Adrenal gland (tissue), 12 donors: Measurements from ENCODE around the gene SESN1. TPM values are rescaled to one million over a fixed set of nuclear protein-coding genes. Genes with fewer than 3 reads are reported as not detected.

Source experiments
- DNase-seq, 7 donors: peaks; one replicate each; pipeline ENCODE4 v3.0.0-alpha.2; 2019 to 2020
- H3K27ac ChIP-seq, 5 donors: fragments of 200-600 bp; sonication (generic) in 4 of 5; 1 replicate in 3 of 5; 2 replicates in 2 of 5; pipeline versions ENCODE4 v1.5.1 to v1.8.0; 2016 to 2020; ENCODE audit warnings: mild to moderate bottlenecking in 1 of 5
- H3K27me3 ChIP-seq: fragments of 200-600 bp; 2 replicates; pipeline ENCODE4 v1.8.0; 2021
- H3K36me3 ChIP-seq, 2 donors: fragments of 200-600 bp; replicated peaks in 1 of 2; 1 replicate in 1 of 2; 2 replicates in 1 of 2; pipeline versions ENCODE4 v1.5.1 to v1.8.0; 2018 to 2022
- H3K4me1 ChIP-seq, 2 donors: fragments of 200-600 bp; replicated peaks in 1 of 2; 1 replicate in 1 of 2; 2 replicates in 1 of 2; pipeline versions ENCODE4 v1.5.1 to v1.8.0; 2018 to 2021
- H3K4me3 ChIP-seq, 4 donors: fragments of 200-600 bp; sonication (generic) in 3 of 4; one replicate each; pipeline ENCODE4 v1.5.1; 2016 to 2018
- H3K9me3 ChIP-seq, 3 donors: fragments of 200-600 bp; sonication (generic) in 1 of 3; replicated peaks in 1 of 3; 1 replicate in 2 of 3; 2 replicates in 1 of 3; pipeline versions ENCODE4 v1.5.1 to v1.8.0; 2016 to 2021
- POLR2A ChIP-seq, 2 donors: fragments of 450-650 bp; IDR thresholded peaks; one replicate each; pipeline ENCODE4 v1.6.1; 2017; ENCODE audit warnings: antibody characterized with exemption in 2 of 2, mild to moderate bottlenecking in 2 of 2, moderate library complexity in 1 of 2
- WGBS, 4 donors: extraction: QIAGEN DNeasy Blood & Tissue Kit in 2 of 4; methylation state at CpG; one replicate each; pipeline versions ENCODE4 v1.1.5 to v1.1.7; 2013 to 2017; 5-methylcytosine and 5-hydroxymethylcytosine counted together
- intact Hi-C, 2 donors: fragments of 100-400 bp; cut with DNase I; formaldehyde crosslinking; loops; one replicate each; pipeline versions ENCODE4 v1.14.1 to v1.15.0; 2022 to 2023
- polyA plus RNA-seq, 3 donors: library from polyadenylated mRNA; stranded (reverse); fragments of 200-250 nt in 2 of 3; fragments of 350-450 nt in 1 of 3; fragmentation: Illumina TruSeq in 1 of 3; extraction: RNeasy Lipid Tissue Mini Kit (QIAGEN cat#74804) in 1 of 3; gene quantifications; one replicate each; pipeline ENCODE4 v1.2.3, GENCODE V29; 2013 to 2014
- total RNA-seq, 9 donors: library from RNA; depleted of rRNA in 4 of 9; stranded (reverse); fragments of >200 nt in 4 of 9; fragments of 120-200 nt in 1 of 9; fragmentation: NEBNext Ultra II Directional in 1 of 9; extraction: Animal tissue kit (Norgen Biotek cat#: 25700) in 1 of 9; gene quantifications; one replicate each; pipeline versions ENCODE4 v1.1.0 to v1.2.4, GENCODE V29; 2013 to 2023
- TF ChIP-seq, protein P1 (sequence below), 6 experiments: fragments of 450-650 bp in 4 of 6; fragments of 200-600 bp in 2 of 6; sonication (generic) in 1 of 6; IDR thresholded peaks; 1 replicate in 5 of 6; 2 replicates in 1 of 6; pipeline versions ENCODE4 v1.5.1 to v1.8.0; 2016 to 2021; ENCODE audit warnings: antibody characterized with exemption in 6 of 6, mild to moderate bottlenecking in 2 of 6, moderate library complexity in 1 of 6
- donor health status: healthy with polysubstance abuse.
- donor health status: Bipolar disorder and iron deficiency.
- donor health status: DM: yes; HTN: yes; CAD: no.
- donor health status: DM: no; HTN: no; CAD: no.
- donor health status: DM: no; HTN: no; CAD: no.
- donor health status: DM: yes; HTN: yes; CAD: no.

Gene SESN1
- total and polyA plus RNA-seq, 12 donors = 14.2 to 72.7 (median 42.5) TPM

DNA sequence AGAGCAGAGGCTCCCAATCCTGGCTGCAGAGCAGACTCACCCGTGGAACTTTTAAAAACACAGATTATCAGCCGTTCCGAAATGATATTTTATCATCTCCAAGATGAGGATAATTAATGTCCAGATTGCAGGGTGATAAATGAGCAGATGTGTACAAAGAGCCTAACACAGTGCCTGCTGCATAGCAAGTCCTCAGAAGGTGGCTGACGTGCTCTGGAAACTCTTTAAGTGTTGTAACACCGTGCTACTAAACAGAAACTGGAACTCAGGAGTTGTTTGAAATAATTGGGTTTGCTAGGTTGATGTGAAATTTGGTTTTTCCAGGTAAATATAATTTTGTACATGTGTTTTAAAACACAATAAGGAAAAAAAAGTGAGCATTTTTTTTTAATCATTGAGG, 128.4 kb downstream of the SESN1 start:
- H3K36me3 ChIP-seq = no peaks in the 10 kb centered on the region
- WGBS, 4 donors = 83 to 92% (median 91%) methylated on average over 5 of the region's 5 CpGs

DNA sequence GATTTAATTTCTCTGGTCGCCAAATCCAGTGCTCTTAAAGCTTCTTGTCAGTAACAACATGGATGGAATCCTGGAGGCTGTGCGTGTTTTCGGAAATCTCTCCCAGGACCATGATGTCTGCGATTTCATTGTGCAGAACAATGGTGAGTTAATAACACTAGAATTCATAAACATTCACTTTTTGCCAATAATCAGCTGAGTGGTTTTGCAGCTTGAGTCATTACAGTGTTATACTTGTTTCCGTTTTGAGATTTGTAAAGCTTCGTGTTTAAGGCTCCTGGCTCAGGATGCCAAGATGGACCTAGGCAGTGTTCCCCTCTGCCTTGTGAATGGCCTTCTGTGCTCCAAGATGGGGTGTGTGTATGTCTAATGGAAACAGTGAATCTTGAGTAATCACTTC, 132.7 kb downstream of the SESN1 start:
- intact Hi-C loops = no loop called here
- H3K4me3 ChIP-seq = no peak overlapping the region

More for the DNA sequence above, 128.4 kb downstream of the SESN1 start:
- H3K4me1 ChIP-seq = peaks cover 0 to 6% of the 10 kb centered on the region in 2 donors
- no peak overlapping the region for H3K4me3 ChIP-seq
- no peaks in the 10 kb centered on the region for H3K27me3 ChIP-seq
- H3K27ac ChIP-seq = no peak overlapping the region
- no peaks in the 10 kb centered on the region for H3K9me3 ChIP-seq
- intact Hi-C loops = no loop called here
- DNase-seq = no peak
- TF ChIP-seq, protein P1, sequence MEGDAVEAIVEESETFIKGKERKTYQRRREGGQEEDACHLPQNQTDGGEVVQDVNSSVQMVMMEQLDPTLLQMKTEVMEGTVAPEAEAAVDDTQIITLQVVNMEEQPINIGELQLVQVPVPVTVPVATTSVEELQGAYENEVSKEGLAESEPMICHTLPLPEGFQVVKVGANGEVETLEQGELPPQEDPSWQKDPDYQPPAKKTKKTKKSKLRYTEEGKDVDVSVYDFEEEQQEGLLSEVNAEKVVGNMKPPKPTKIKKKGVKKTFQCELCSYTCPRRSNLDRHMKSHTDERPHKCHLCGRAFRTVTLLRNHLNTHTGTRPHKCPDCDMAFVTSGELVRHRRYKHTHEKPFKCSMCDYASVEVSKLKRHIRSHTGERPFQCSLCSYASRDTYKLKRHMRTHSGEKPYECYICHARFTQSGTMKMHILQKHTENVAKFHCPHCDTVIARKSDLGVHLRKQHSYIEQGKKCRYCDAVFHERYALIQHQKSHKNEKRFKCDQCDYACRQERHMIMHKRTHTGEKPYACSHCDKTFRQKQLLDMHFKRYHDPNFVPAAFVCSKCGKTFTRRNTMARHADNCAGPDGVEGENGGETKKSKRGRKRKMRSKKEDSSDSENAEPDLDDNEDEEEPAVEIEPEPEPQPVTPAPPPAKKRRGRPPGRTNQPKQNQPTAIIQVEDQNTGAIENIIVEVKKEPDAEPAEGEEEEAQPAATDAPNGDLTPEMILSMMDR (IDR thresholded peaks at IDR 0.05) = no peak
- TF ChIP-seq POLR2A (IDR thresholded peaks at IDR 0.05) = no peak

DNA sequence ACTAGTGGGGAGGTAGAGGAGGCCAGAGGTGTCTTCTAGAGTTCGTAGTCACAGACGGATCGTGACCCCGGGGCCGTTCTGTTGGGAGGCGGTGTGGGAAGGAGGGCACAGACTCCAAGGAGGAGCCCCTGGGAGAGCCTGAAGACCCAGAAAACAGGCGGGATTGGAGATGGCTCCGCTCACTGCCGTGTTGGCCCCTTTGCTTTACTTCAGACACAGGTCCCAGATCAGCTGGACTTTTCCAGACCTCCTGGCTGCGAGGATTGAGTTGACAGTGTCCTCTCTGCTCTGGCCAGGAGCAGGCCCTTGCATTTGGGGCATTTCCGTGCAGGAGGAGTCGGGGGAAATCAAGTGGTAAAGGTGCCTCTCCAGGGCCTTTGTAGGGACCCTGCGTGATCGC, 133.6 kb downstream of the SESN1 start:
- 95 to 100% (median 97%) methylated on average over 14 of the region's 14 CpGs for WGBS, 4 donors
- H3K4me1 ChIP-seq = no peaks in the 10 kb centered on the region
- intact Hi-C loops = no loop called here
- no peaks in the 10 kb centered on the region for H3K27me3 ChIP-seq
- H3K36me3 ChIP-seq = no peaks in the 10 kb centered on the region
- no peak for TF ChIP-seq POLR2A (IDR thresholded peaks at IDR 0.05)
- TF ChIP-seq, protein P1 (IDR thresholded peaks at IDR 0.05) = no peak
- no peak for DNase-seq
- no peak overlapping the region for H3K4me3 ChIP-seq
- H3K27ac ChIP-seq = no peak overlapping the region
- H3K9me3 ChIP-seq = no peaks in the 10 kb centered on the region

More for the DNA sequence above, 132.7 kb downstream of the SESN1 start:
- no peak overlapping the region for H3K27ac ChIP-seq
- DNase-seq = no peak
- WGBS, 4 donors = 89 to 97% (median 94%) methylated on average over 6 of the region's 6 CpGs
- no peaks in the 10 kb centered on the region for H3K27me3 ChIP-seq
- no peaks in the 10 kb centered on the region for H3K9me3 ChIP-seq
- H3K36me3 ChIP-seq = no peaks in the 10 kb centered on the region
- peaks cover 0 to 6% of the 10 kb centered on the region in 2 donors for H3K4me1 ChIP-seq
- TF ChIP-seq POLR2A (IDR thresholded peaks at IDR 0.05) = no peak
- TF ChIP-seq, protein P1 (IDR thresholded peaks at IDR 0.05) = no peak

DNA sequence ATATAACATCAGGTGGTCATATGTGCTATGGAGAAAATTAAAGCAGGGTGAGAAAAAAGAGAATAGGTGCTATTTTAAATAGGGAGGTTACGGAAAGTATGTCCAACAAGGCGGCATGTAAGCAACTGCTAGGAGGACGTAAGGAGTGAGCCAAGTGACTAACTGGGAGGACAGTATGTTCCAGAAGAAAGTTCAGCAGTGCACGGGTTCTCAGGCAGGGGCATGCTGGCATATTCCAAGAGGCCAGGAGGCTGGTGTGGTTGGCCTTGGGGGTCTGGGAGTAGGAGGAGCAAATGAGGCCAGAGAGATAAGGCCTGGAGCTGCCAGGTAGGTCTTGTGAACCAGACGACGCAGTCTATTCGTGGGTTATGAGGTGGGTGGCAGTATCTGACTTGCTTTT, 134.0 kb downstream of the SESN1 start:
- Histone ChIP-seq H3K4me1 (no peaks in the 10 kb centered on the region), H3K27me3 (no peaks in the 10 kb centered on the region), H3K4me3 (no peak overlapping the region), H3K9me3 (no peaks in the 10 kb centered on the region), H3K27ac (no peak overlapping the region), H3K36me3 (no peaks in the 10 kb centered on the region)
- WGBS, 4 donors = 83 to 89% (median 86%) methylated on average over 7 of the region's 7 CpGs
- TF ChIP-seq, protein P1 (IDR thresholded peaks at IDR 0.05) = no peak
- no peak for TF ChIP-seq POLR2A (IDR thresholded peaks at IDR 0.05)
- no peak for DNase-seq
- intact Hi-C loops = no loop called here
